BJ (cell line): Measurements from ENCODE around the gene SIN3B. TPM values are rescaled to one million over a fixed set of nuclear protein-coding genes. Genes with fewer than 3 reads are reported as not detected.
A peak's percentile ranks its signal among the peaks of the same experiment; 100 is the strongest.

Experiments used
- CTCF ChIA-PET: fragments of 350-600 bp; formaldehyde crosslinking; extraction: SDS; loops from one replicate; lab custom pipeline; 2021; ENCODE audit warnings: antibody characterized with exemption, inconsistent platforms; lab: Yijun Ruan, JAX
- POLR2A ChIA-PET: fragments of 300-600 bp; sonication (Branson Sonifier 250); formaldehyde crosslinking; extraction: SDS; loops from one replicate; lab custom pipeline; 2021; ENCODE audit warnings: antibody characterized with exemption; lab: Charles Lee
- DNase-seq: peaks from one replicate; pipeline ENCODE4 v3.0.0-alpha.2; 2011; ENCODE audit warnings: low read depth
- H3K27me3 ChIP-seq: 2 replicates; pipeline ENCODE4 v1.6.0; 2011; ENCODE audit warnings: low read length; ENCODE audit not compliant: control insufficient read depth, insufficient read depth
- H3K36me3 ChIP-seq: 2 replicates; pipeline ENCODE4 v1.5.1; 2011; ENCODE audit warnings: low read length; ENCODE audit not compliant: control insufficient read depth, insufficient read depth
- H3K4me3 ChIP-seq: 2 replicates; pipeline ENCODE4 v1.5.1; 2011; ENCODE audit warnings: low read depth, mild to moderate bottlenecking, control low read depth, low read length
- polyA minus RNA-seq: library from RNA; depleted of rRNA, polyadenylated mRNA; stranded (reverse); fragments of >200 nt; gene quantifications from 2 replicates; pipeline ENCODE4 v1.2.3, GENCODE V29; 2011; rRNA and poly(A)+ RNA removed
- polyA plus RNA-seq: library from polyadenylated mRNA; depleted of rRNA; stranded (reverse); fragments of >200 nt; gene quantifications from 2 replicates; pipeline ENCODE4 v1.2.3, GENCODE V29; 2011; rRNA removed
- TF ChIP-seq, protein P1 (sequence below): IDR thresholded peaks from 2 replicates; pipeline ENCODE4 v1.5.1; 2011; ENCODE audit warnings: low read depth, mild to moderate bottlenecking, control low read depth, inconsistent platforms, low read length, moderate library complexity; ENCODE audit not compliant: insufficient read depth

SIN3B gene
- 19.8 and 25.5 TPM in 2 replicates for polyA plus RNA-seq
- 17.3 and 21.5 TPM in 2 replicates for polyA minus RNA-seq

DNA sequence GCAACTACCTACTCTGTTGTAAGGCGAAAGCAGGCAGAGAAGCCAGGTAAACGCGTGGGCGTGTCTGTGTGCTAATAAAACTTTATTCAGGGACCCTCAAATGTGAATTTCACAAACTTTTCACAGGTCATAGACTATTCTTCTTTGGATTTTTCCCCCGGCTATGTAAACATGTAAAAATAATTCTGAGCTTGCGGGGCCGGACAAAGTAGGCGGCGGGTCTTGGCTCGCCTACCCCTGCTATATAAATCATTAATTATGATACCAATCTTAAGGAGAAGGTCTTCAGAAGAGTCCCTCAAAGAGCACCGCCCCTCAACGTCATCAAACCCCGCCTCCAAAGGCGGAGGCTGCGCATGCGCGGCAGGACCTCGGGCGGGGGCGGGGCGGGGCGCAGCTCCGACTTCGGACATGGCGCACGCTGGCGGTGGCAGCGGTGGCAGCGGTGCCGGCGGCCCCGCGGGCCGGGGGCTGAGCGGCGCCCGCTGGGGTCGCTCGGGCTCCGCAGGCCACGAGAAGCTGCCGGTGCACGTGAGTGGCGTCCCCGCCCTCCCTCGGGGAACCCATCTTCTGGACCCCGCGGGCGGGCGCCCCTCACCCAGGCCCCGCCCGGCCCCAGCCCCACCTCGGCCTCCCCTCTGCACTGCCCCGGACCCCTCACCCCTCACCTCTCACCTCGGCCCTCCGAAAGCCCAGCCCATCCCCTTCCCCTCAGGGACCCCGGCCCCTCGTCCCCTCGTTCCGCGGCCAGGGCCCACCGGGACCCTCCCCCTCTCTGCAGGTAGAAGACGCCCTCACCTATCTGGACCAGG lies at the start of gene SIN3B:
Gene SIN3B (plus strand): TSS at position 389 of the 812 bp plus-strand sequence. CDS start 23 bp downstream, at position 412.
- CTCF ChIA-PET, result no interaction called here
- no peaks in the 10 kb centered on the region for H3K27me3 ChIP-seq
- POLR2A ChIA-PET, result no interaction called here
- DNase-seq, result peak; percentile 42
- H3K36me3 ChIP-seq, result peaks cover 12% of the 10 kb centered on the region
- TF ChIP-seq, protein P1, sequence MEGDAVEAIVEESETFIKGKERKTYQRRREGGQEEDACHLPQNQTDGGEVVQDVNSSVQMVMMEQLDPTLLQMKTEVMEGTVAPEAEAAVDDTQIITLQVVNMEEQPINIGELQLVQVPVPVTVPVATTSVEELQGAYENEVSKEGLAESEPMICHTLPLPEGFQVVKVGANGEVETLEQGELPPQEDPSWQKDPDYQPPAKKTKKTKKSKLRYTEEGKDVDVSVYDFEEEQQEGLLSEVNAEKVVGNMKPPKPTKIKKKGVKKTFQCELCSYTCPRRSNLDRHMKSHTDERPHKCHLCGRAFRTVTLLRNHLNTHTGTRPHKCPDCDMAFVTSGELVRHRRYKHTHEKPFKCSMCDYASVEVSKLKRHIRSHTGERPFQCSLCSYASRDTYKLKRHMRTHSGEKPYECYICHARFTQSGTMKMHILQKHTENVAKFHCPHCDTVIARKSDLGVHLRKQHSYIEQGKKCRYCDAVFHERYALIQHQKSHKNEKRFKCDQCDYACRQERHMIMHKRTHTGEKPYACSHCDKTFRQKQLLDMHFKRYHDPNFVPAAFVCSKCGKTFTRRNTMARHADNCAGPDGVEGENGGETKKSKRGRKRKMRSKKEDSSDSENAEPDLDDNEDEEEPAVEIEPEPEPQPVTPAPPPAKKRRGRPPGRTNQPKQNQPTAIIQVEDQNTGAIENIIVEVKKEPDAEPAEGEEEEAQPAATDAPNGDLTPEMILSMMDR, result no peak
- peak within 1 kb of the TSS; percentile 97 for H3K4me3 ChIP-seq

- no peak for DNase-seq
- CTCF ChIA-PET, result interaction anchor here (0.6 to 3.1 kb wide), 8 partner anchors 9 to 274 kb away, joined by 3 to 31 read pairs (median 4); no protein-coding TSS in a partner anchor
- H3K27me3 ChIP-seq, result peaks cover 1% of the 10 kb centered on the region
- no peaks in the 10 kb centered on the region for H3K36me3 ChIP-seq
- POLR2A ChIA-PET, result no interaction called here
- TF ChIP-seq, protein P1, result no peak
- no peak overlapping the region for H3K4me3 ChIP-seq
These were observed 49.5 kb upstream of the SIN3B start for GRCh38 chr19:16779539-16780163.

- ChIA-PET POLR2A (no interaction called here), CTCF (no interaction called here)
- DNase-seq, result no peak
- Histone ChIP-seq H3K4me3 (no peak overlapping the region), H3K27me3 (peaks cover 1% of the 10 kb centered on the region), H3K36me3 (no peaks in the 10 kb centered on the region)
- TF ChIP-seq, protein P1, result no peak
These were observed 46.5 kb upstream of the SIN3B start for GRCh38 chr19:16782719-16783118.

DNA sequence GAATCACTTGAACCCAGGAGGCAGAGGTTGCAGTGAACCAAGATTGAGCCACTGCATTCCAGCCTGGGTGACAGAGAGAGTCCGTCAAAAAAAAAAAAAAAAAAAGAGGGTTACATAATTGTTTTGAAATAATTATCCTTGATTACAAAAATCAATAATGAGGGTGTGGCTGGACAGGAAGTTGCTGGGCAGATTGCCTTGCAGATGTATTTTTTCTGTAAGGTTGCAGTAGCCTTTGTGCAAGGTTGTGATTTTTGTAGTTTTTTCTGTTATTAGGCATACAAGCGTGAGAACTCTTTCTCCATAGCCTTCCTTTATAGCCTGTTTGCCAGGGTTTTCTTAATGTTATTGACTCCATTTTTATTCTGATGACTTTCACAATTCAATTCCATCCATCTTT lies 40.7 kb upstream of the SIN3B start:
- H3K36me3 ChIP-seq, result no peaks in the 10 kb centered on the region
- DNase-seq, result no peak
- no peak overlapping the region for H3K4me3 ChIP-seq
- CTCF ChIA-PET, result no interaction called here
- TF ChIP-seq, protein P1, result no peak
- H3K27me3 ChIP-seq, result no peaks in the 10 kb centered on the region
- POLR2A ChIA-PET, result no interaction called here

DNA sequence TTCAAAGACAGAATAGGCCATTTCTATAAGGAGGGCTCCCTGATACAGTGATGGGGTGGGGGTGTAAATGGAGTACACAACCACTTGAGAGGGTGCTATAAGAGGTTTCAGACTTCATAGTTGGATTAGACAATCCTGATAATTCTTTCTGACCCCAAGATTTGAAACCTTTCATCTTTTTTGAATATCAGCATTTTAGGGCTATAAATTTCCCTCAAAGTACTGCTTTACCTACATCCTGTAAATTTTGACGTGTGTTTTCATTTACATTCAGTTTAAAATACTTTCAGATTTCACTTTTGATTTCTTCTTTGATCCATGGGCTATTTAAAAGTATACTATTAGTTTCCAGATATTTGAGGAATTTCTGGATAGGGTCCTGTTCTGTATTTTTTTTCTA lies 40.0 kb upstream of the SIN3B start:
- H3K27me3 ChIP-seq, result no peaks in the 10 kb centered on the region
- DNase-seq, result no peak
- H3K4me3 ChIP-seq, result no peak overlapping the region
- CTCF ChIA-PET, result no interaction called here
- POLR2A ChIA-PET, result no interaction called here
- TF ChIP-seq, protein P1, result no peak
- no peaks in the 10 kb centered on the region for H3K36me3 ChIP-seq
